HG03039 (cell line): ENCODE results near the gene INPP4A.

ENCODE experiments used
- ATAC-seq: cut with Tn5 transposase; IDR thresholded peaks from one replicate; pipeline ENCODE4 v1.9.1; 2021; ENCODE audit warnings: mild to moderate bottlenecking, moderate library complexity; ENCODE audit not compliant: unreplicated experiment

The INPP4A gene

DNA sequence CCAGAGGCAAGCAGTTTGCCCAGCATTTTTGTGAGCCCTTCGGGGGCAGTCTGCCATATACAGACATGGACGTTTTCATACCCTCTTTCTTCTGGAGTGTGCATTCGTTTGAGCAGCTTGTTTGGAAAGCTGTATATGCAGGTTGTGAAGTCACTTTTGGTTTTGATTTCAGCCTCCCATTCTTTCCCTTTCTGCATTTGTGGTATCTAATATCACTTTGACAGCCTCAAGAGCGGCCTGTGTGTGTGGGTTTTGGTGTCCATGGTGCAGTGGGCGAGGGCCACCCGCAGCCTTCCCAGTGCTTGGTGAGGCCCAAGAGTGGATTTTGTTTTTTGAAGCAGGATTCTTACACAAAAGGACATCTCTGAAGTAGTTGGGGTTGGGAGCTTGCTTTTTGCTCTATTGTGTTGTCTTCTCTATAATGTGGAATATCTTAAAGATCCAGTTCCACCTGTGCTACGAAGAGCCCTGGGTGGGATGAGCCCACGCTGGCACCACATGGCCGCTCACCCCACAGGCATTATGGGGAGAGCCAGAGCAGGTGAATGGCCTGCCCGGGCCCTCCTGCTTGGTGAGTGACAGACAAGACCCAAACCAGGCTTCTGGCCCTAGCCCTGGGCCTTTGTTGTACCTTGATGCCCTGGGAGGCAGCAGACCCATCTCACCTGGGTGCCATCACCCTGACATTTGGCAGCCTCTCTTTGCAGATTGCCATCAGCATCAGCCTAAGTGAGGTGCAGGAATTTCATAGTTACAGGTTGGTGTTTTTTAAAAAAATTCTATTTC, 29.5 kb downstream of the INPP4A start:
- ATAC-seq = no peak

DNA sequence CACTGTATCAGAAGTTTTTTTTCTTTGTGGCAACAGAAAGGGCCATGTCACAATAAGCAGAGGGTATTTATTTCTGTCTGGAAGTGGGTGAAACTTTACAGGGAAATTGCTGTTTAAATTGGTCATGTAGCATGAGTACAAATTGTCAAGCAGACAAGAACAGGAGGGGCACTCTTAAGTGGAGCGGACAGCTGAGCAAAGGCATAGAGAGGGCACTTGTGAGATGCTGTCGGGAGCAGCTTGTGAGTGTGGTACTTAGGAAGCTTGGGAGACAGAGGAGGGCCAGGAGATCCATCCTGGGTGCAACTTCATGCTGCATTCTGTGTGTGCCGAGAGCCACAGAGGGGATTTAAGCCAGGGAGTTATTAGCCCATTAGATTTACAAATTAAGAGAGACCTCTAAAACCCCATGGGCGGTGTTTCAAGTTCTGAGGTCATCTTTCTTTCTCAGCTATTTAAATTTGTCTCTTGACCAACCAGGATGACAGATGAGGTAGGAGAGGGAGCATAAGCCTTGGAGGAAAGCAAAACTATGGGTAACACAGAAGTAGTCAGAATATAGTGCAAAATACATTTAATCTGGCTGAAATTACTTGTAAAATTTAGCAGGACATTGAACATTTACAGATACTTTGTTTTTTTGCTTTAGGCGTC, 30.4 kb downstream of the INPP4A start:
- no peak for ATAC-seq

DNA sequence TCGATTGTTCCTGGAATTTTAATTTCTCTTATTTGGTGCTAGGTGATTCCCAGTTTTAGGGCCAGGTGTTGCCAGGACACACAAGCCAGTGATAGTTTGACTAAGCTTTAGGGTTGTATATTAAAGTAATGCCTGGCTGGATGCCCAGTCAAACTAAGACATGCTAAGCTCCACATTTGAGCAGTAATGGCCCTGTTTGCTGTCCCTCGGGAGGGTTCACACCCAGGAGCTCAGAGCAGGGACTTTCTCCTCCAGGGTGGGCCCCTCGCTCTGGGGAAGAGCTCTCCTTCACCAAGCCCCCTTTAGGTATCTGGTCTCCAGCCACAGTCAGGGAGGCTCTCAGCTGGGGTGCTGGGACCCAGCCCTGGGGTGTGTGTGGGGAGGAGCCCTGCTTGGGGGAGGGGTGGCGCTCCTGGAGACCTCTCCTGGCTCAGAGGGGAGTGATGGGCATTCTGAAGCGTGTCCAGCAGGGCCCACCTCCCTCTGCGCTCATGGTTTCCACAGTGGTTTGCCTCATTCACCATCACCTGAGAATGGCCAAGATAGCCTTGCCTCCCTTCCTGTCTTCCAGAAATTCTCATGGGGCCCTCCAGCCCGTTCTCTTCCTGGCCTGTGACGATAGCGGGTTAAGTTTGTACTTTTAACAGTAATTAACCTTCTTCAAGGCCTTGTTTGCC, 31.7 kb downstream of the INPP4A start:
- no peak for ATAC-seq

DNA sequence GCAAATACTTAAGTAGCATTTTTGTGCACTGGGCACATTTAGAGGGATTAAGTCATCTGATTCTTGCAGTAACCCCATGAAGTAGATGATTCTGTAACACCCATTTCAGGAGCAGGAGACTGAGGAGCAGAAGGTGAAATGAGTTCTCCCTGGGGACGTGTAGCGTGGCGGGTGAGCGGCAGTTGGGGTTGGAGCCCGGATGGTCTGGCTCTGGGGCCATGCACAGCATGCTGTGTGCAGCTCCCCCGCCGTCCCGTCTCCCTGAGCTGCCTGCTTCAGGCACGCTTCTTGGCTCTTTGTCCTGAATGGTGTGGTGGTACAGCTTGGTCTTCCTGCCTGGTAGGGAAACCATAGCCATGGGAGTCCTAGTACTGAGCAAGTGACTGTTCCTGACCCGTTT, 32.4 kb downstream of the INPP4A start:
- no peak for ATAC-seq

- ATAC-seq = no peak
These were observed 32.8 kb downstream of the INPP4A start for GRCh38 chr2:98477506-98477905.

DNA sequence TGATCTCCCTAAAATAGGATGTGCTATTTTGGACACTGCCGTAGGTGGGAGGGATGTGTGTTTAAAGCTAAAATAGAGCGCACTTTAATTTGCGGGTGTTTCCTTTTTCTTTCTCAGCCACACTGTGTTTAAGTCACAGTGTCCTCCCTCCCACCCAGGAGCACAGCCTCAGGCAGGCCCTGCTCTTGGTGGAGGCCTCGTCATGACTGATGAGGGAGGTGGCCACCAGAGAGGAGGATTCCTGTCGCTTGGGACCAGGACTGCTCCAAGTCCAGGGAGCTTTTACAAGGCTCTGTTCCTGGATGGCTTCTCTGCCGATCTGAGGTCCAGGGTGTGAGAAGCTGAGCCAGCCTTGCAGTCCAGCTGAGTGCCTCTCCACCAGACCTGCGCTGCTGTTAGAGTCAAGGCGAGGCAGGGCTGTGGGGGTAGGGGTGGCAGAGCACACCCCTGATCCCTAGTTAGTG, 33.5 kb downstream of the INPP4A start:
- ATAC-seq = no peak

GRCh38 chr2:98478907-98479306, 34.2 kb downstream of the INPP4A start:
- ATAC-seq = no peak

DNA sequence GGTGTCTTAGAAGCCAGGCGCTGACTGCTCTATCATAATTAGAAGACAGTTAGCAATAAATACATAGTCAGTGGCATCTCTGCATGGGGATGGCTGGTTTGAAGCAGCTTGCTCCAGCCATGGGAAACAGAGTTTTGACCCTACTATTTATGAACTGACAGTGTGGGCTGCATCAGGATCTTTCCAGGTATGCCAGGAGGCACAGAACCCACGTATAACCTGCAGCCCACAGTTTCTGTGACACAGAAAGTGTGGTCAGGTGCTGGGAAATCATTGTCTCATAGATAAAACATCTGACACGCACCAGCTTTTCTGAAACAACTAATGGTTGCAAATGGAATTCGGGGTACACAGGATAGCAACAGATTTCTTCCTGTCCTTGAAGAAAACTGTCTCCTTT, 34.7 kb downstream of the INPP4A start:
- ATAC-seq = no peak

GRCh38 chr2:98479959-98480524, 35.4 kb downstream of the INPP4A start:
- no peak for ATAC-seq

DNA sequence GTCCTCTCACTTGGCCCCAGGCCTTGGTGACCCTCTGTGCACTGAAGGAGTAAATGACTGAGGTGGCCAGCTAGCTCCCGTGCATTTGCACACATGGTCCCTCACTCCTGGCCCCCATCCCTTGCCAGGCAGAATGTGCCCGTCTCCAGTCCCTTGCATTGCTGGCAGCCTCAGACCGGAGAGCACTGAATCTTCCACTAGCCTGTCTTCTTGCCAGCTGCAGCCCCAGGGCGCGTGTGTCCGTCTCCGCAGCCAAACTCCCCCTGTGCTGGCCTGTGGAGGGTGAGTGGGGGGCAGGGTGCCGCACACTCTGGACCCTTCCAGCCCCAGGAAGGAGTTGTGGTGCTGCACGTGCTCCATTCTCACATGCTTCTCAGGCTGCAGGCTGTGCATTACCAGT, 35.9 kb downstream of the INPP4A start:
- no peak for ATAC-seq

- ATAC-seq = no peak
These were observed 37.7 kb downstream of the INPP4A start for GRCh38 chr2:98482362-98482761.

DNA sequence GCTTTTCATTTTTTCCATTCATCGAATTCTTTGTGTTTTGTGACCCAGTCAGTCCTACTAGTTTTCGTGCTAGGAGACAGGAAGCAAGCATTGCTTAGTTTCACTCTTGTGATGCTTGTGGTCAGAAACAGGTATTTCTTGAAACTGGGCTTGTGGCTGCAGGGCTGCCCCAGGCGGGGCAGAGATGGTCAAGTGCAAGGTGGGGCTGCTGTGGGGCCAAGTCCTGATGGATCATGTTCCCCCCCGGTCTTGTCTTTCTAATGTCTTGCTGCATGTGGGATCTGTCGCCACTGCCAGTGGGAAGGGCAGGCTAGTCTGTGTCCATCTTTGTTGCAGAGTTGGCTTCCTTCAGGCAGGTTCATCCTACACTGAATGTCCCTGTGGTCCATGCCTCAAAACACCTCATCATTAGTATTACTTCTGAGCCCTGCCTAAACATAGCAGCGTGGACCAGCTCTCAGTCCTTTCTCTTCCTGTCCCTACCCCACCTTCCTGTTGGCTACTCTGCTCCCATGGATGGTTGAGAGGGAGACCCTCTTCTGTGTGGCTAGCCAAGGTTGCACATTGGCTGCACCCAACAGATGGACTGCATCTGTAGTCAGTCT, 38.7 kb downstream of the INPP4A start:
- peak; percentile 58 for ATAC-seq

DNA sequence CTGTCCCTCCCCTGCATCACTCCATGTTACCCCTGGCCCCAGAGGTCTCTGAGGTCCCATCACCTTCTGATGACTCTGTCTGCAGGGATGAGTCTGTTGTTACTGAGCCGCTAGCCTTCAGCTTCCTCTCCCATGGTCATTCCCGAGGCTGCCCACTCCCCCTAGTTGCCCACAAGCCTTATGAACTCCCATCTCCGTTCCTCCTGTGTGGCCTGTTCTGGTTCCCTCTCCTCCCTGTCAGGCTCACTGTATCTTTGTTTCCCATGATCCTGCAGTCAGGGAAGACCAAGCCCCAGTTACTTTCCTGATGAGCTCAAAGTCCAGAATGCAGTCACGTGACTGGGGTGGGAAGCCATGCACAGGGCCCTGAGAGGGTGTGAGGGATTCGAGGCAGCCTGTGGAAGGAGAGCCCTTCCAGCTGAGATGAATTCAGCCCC, 39.5 kb downstream of the INPP4A start:
- ATAC-seq = no peak

DNA sequence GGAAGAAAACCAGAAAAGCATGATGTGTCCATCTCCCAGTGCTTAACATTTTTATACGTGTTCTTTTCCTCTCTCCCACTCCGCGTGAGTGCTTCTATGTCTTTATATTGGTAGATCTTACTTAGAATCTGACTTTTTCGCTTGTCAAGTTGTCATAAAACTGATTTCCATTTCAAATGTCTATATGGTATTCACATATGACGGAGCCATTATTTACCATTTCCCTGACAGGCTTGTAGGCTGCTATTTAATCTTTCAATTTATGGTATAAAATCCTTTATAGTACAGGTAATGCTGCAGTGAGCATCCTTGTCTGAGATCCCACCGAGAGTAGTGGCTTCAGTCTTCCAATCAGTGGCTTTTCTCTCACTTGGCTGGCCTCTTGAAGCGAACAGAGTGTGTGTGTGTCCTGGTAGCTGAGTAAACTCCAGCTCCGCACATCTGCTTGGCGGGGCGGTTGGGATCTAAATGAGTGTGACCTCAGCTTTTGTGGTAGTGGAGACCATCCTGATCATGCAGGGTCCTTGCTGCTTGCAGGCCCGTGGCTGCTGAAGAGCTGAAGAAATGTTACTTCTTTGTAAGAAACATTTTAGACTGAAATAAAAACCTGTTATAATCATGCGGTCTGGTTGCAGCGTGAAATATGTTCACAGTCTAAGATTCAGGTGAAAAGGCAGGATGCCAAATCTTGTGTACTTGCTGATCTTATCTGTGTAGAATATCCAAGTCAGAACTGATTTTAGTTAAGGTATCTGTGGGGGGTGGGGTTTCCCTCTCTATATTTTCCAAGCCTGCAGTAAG, 40.2 kb downstream of the INPP4A start:
- no peak for ATAC-seq

DNA sequence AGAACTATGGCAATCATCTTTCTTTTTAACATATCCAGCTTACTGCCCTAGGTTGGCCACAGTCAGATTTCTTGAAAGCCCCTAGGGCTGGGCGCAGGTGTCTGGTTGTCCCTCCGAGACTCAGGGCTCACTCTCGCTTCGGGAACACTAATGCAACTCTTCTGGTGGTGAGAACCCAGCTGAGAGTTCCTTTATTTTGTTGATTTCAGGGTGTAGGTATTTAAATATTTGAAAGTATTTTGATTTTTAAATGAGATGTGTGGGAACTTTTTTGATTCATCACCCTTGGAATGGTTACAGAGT, 40.7 kb downstream of the INPP4A start:
- ATAC-seq = no peak

DNA sequence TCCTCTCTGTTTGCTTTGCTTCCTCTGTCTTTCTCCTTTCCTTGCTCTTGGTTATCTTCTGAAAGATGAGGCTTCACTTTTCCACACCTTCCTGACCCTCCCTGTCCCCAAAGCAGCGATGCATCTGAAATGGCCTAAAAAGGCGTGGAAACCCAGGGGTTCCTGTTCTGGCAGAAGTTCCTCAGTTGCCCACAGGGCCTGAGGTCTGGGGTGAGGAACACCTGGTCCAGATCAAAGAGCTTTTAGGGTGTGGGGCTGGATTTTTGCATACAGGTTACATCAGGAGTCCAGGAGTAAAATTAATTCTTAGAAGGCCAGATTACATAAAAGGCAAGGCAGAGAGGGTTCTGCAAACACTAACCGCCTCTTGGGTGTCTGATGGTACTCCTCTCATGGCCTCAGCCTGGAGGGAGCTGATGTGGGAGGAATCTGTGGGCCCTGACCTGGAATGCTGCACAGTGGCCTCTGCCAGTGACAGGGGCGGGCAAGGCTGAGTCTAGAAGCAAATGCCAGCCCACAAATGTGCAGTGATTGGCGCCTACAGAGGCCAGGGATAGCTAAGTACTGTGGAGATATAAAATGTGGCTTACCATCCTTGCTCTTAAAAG, 41.8 kb downstream of the INPP4A start:
- no peak for ATAC-seq

- ATAC-seq = no peak
These were observed 42.6 kb downstream of the INPP4A start for GRCh38 chr2:98487101-98487805.

DNA sequence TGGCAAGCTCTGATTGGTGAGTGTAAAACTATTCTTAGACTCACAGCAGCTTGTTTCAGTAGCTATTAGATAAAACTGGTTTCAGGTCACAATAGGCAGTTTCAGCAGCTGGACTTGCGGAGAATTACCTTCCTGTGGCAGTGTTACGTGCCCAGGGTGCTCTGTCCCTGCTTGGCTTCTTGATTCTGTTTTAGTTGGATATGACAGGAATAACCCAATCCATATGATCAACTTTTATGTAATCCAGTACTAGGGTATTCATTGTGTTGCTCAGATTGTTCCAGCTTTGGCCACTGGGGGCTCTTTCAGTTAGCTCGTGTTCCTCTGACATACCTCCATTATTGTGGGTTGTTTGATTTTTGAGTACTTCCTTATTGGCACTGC, 43.1 kb downstream of the INPP4A start:
- peak; percentile 28 for ATAC-seq

GRCh38 chr2:98488252-98488651, 43.6 kb downstream of the INPP4A start:
- ATAC-seq = no peak

DNA sequence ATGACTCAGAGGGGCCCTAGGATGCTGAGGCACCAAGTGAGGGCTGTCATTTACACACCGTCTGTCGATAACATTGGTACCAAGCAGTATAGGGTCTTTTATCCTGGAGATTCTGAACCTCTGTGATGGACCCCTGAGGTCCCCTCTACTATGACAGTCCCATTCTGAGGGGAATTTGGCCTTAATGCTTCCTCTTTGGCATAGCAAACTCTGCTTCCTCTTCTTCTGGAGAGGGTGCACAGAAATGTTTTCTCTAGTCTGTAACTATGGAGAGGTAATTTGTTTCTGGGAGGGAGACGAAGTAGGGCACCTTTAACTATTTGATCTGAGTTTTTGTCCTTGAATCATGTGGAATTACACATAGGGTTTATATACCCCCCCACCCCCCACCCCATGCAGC, 44.8 kb downstream of the INPP4A start:
- ATAC-seq = no peak
